Measurements from ENCODE around the gene ADD2.

ADD2 gene

GRCh38 chr2:70685771-70686171 lies 82.2 kb downstream of the ADD2 start:
- Histone ChIP-seq H3K4me1 (peaks cover 5 to 26% (median 23%) of the 10 kb centered on the region in 10 experiments; a peak in 17 of 20 replicates), H3K4me2 (peak overlapping the region in 9 of 11 experiments; percentile 21 to 67 (median 43); a peak in 14 of 22 replicates), H3K4me3 (no peak overlapping the region), H3K9me3 (replicated peaks in 1 of 11) (no peaks in the 10 kb centered on the region), H4K20me1 (no peaks in the 10 kb centered on the region), H3K36me3 (peaks cover 77 to 100% (median 95%) of the 10 kb centered on the region in 11 experiments), H3K27ac (peak overlapping the region in 3 of 11 experiments; percentile 11 to 80 (median 58); a peak in 3 of 22 replicates), H3K9ac (no peak overlapping the region), H3K27me3 (no peaks in the 10 kb centered on the region)
- TF ChIP-seq Cebpa-rat (IDR thresholded peaks at IDR 0.05): no peak

- TF ChIP-seq Cebpa-rat (IDR thresholded peaks at IDR 0.05): no peak
- Histone ChIP-seq H3K27me3 (no peaks in the 10 kb centered on the region), H3K9ac (no peak overlapping the region), H3K27ac (no peak overlapping the region), H3K36me3 (peaks cover 71 to 100% (median 93%) of the 10 kb centered on the region in 11 experiments), H3K4me1 (peaks cover 5 to 26% (median 23%) of the 10 kb centered on the region in 10 experiments; a peak in 17 of 20 replicates), H3K4me3 (no peak overlapping the region), H4K20me1 (no peaks in the 10 kb centered on the region), H3K9me3 (replicated peaks in 1 of 11) (no peaks in the 10 kb centered on the region), H3K4me2 (peak overlapping the region in 2 of 11 experiments; percentile 37 to 43; a peak in 1 of 22 replicates)
These were observed 83.0 kb downstream of the ADD2 start for GRCh38 chr2:70684846-70685622.

GRCh38 chr2:70683455-70683854 lies 84.5 kb downstream of the ADD2 start:
- TF ChIP-seq Cebpa-rat (IDR thresholded peaks at IDR 0.05): no peak
- no peaks in the 10 kb centered on the region for H3K9me3 ChIP-seq (replicated peaks in 1 of 11)
- H3K4me1 ChIP-seq: peaks cover 5 to 26% (median 23%) of the 10 kb centered on the region in 10 experiments; a peak in 17 of 20 replicates
- no peaks in the 10 kb centered on the region for H3K27me3 ChIP-seq
- no peak overlapping the region for H3K27ac ChIP-seq
- no peaks in the 10 kb centered on the region for H4K20me1 ChIP-seq
- H3K4me2 ChIP-seq: no peak overlapping the region
- no peak overlapping the region for H3K9ac ChIP-seq
- peaks cover 64 to 100% (median 88%) of the 10 kb centered on the region in 11 experiments for H3K36me3 ChIP-seq
- H3K4me3 ChIP-seq: no peak overlapping the region

GRCh38 chr2:70680735-70681134 lies 87.3 kb downstream of the ADD2 start:
- no peaks in the 10 kb centered on the region for H4K20me1 ChIP-seq
- no peak overlapping the region for H3K27ac ChIP-seq
- H3K9ac ChIP-seq: no peak overlapping the region
- H3K4me1 ChIP-seq: peaks cover 0 to 6% (median 4%) of the 10 kb centered on the region in 10 experiments; a peak in 16 of 20 replicates
- no peak for TF ChIP-seq Cebpa-rat (IDR thresholded peaks at IDR 0.05)
- H3K4me3 ChIP-seq: no peak overlapping the region
- no peak overlapping the region for H3K4me2 ChIP-seq
- H3K9me3 ChIP-seq (replicated peaks in 1 of 11): no peaks in the 10 kb centered on the region
- H3K27me3 ChIP-seq: no peaks in the 10 kb centered on the region
- peaks cover 66 to 100% (median 89%) of the 10 kb centered on the region in 11 experiments for H3K36me3 ChIP-seq

GRCh38 chr2:70679259-70679658 lies 88.7 kb downstream of the ADD2 start:
- H3K27me3 ChIP-seq: no peaks in the 10 kb centered on the region
- no peak overlapping the region for H3K27ac ChIP-seq
- H3K4me2 ChIP-seq: no peak overlapping the region
- H3K36me3 ChIP-seq: peaks cover 69 to 100% (median 89%) of the 10 kb centered on the region in 11 experiments
- no peak overlapping the region for H3K9ac ChIP-seq
- H3K9me3 ChIP-seq (replicated peaks in 1 of 11): no peaks in the 10 kb centered on the region
- TF ChIP-seq Cebpa-rat (IDR thresholded peaks at IDR 0.05): no peak
- no peak overlapping the region for H3K4me3 ChIP-seq
- no peaks in the 10 kb centered on the region for H3K4me1 ChIP-seq
- no peaks in the 10 kb centered on the region for H4K20me1 ChIP-seq

- H3K4me1 ChIP-seq: no peaks in the 10 kb centered on the region
- no peaks in the 10 kb centered on the region for H3K27me3 ChIP-seq
- no peak overlapping the region for H3K9ac ChIP-seq
- no peak overlapping the region for H3K27ac ChIP-seq
- no peaks in the 10 kb centered on the region for H4K20me1 ChIP-seq
- peaks cover 69 to 100% (median 89%) of the 10 kb centered on the region in 11 experiments for H3K36me3 ChIP-seq
- H3K4me2 ChIP-seq: no peak overlapping the region
- no peak for TF ChIP-seq Cebpa-rat (IDR thresholded peaks at IDR 0.05)
- no peak overlapping the region for H3K4me3 ChIP-seq
- H3K9me3 ChIP-seq (replicated peaks in 1 of 11): no peaks in the 10 kb centered on the region
These were observed 89.3 kb downstream of the ADD2 start for GRCh38 chr2:70678576-70679143.

- no peak overlapping the region for H3K27ac ChIP-seq
- H3K4me3 ChIP-seq: no peak overlapping the region
- H3K36me3 ChIP-seq: peaks cover 70 to 100% (median 89%) of the 10 kb centered on the region in 11 experiments
- no peaks in the 10 kb centered on the region for H3K9me3 ChIP-seq (replicated peaks in 1 of 11)
- H3K27me3 ChIP-seq: no peaks in the 10 kb centered on the region
- H3K4me2 ChIP-seq: no peak overlapping the region
- TF ChIP-seq Cebpa-rat (IDR thresholded peaks at IDR 0.05): no peak
- no peaks in the 10 kb centered on the region; a peak in 1 of 22 replicates for H4K20me1 ChIP-seq
- H3K4me1 ChIP-seq: no peaks in the 10 kb centered on the region
- H3K9ac ChIP-seq: no peak overlapping the region
These were observed 91.5 kb downstream of the ADD2 start for GRCh38 chr2:70676301-70677035.

- no peak; a peak in 1 of 22 replicates for TF ChIP-seq Cebpa-rat (IDR thresholded peaks at IDR 0.05)
- Histone ChIP-seq H3K4me2 (no peak overlapping the region), H3K4me1 (no peaks in the 10 kb centered on the region), H3K4me3 (no peak overlapping the region), H3K27me3 (no peaks in the 10 kb centered on the region), H3K9me3 (replicated peaks in 1 of 11) (no peaks in the 10 kb centered on the region), H3K9ac (no peak overlapping the region), H3K27ac (no peak overlapping the region), H4K20me1 (no peaks in the 10 kb centered on the region; a peak in 1 of 22 replicates), H3K36me3 (peaks cover 76 to 100% (median 89%) of the 10 kb centered on the region in 11 experiments)
These were observed 92.1 kb downstream of the ADD2 start for GRCh38 chr2:70675862-70676261.
